GM18526 (cell line): ENCODE data around the gene OSTF1.

Experiments used
- POLR2A ChIP-seq: IDR thresholded peaks from 3 replicates; pipeline ENCODE4 v1.6.1; 2011; ENCODE audit not compliant: insufficient read length; ENCODE audit errors: extremely low read depth

Gene OSTF1

DNA sequence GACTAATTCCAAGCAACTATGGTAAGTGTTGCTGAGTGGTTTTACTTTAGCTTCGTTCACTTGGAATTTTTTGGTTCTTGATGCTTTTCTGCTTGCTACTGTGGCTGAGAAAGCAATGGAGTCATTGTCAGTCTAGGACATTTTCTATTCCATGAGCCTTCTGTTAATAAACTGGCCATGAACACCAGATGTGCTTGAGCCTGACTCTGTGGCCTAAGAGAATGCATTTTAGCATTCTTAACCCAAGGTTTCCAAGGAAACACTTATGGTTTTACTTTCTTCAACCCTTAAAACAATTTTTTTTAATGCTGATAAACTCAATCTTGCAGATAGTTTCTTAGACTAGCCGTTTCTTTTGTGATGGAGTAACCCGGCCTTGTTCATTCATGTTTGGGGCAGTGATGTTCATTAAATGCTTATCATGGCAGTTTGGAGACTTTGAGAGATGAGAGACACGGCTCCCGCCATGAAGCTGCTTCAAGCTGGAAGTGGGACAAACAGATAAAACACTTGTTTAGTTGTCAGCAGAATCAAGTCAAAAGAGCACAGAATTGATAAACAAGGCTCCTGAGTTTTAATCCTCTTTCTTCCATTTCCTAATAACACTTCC is 42.4 kb downstream of the OSTF1 start:
- no peak for TF ChIP-seq POLR2A

DNA sequence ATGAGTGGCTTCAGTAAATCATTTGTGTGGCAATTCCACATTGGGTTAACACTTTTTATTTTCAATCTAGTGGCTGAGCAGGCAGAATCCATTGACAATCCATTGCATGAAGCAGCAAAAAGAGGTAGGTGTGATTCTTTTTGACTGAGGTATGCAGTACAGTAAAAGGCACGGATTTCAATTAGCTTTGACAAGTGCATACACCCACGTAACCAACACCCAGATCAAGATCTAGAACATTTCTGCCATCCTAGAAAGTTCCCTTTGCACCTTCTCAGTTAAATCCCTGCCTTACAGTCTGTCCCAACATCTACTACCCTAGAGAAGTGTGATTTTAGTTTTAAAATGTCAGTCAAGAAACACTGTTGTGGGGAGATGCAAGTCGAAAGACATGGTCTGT is 43.4 kb downstream of the OSTF1 start:
- no peak for TF ChIP-seq POLR2A

DNA sequence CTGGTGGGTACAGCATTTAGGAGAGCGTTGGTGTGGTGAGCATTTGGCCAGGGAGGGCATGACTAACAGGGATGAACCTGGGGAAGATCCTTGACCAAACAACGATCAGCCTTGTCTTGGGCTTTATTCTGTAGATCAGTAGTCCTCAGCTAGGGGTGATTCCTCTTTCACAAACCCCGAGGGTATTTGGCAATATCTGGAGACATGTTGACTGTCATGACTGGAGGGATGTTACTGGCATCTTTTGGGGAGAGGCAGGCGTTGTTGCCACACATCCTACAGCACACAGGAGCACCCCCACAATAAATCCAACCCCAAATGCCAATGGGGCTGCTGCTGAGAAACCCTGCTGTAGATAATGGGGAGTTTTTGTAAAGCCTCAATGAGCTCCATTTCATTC is 43.9 kb downstream of the OSTF1 start:
- no peak for TF ChIP-seq POLR2A

DNA sequence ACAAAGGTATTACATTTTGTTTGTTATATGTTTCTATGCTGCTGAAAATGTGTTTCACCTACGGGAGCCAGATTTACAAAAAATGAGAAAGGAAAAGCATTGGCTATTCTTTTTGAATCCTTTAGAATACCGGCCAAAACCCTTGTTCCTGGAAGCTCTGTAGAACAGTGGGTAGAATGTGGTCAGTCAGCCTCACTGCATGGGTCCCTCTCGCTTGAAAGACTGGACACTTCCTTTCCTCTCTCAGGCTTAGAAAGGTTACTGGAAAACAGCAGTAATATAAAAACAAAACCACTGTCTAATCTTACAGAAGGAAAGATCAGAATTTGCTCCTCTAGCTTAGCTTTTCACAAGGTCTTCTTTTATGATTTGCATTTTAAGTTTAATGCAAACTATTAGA is 45.1 kb downstream of the OSTF1 start:
- no peak for TF ChIP-seq POLR2A

DNA sequence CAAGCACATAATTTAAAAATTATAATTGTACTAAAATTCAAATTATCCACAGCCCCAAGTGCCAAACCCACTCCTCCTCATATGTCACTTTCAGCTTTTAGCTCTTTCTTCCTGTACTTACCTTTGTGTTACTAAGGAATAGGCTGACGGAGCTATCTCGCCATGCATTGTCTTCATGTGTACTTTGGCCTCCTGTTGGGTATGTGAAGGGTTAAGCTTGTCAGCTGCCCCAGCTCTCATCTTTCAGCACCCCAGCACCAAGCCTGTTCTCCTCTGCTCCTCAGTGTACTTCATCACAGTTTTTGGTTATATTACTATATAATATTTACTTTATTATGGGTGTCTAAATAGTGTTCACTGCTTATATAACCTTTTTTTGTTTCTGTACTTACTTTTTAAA is 46.2 kb downstream of the OSTF1 start:
- TF ChIP-seq POLR2A: no peak

DNA sequence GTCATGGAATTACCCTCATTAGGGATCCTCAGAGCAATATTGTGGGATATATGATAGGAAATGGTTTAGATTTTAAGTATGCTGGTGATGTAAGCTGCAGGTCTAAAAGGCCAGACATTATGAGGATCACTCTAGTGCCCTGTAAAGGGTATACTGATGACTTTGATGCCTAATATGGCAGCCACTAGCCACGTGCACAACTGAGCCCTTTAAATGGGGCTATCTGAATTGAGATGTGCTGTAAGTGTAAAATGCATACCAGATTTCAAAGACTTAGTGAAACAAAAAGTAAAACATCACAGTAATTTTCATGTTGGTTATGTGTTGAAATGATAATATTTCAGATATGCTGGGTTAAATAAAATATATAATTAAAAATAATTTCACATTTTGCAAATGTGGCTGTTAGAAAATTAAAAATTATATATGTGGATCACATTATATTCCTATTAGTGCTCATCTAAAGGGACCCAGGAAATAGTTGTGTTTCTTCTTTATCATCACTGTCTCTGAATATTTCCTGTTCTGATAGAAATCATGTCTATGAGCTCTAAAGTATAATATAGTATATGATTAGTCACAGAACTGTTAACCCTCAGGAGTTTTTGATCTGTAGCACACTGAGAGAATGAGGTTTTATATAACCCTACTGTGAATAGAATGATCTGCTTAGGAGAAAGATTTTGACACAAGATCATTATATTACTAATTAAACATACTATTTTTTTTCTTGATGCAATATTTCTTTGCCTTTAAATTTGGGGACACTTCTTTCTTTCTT is 50.1 kb downstream of the OSTF1 start:
- no peak for TF ChIP-seq POLR2A

DNA sequence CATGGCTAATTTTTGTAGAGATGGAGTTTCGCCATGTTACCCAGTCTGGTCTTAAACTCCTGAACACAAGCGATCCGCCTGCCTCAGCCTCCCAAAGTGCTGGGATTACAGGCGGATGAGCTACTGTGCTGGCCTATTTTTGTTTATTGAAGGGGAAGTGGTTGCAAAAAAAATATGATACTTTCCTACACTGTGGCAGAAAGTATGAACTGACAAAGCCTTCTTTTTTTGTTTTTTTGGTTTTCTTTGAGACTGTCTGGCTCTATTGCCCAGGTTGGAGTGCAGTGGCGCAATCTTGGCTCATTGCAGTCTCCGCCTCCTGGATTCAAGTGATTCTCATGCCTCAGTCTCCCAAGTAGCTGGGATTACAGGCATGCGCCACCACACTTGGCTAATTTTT is 50.9 kb downstream of the OSTF1 start:
- TF ChIP-seq POLR2A: no peak

DNA sequence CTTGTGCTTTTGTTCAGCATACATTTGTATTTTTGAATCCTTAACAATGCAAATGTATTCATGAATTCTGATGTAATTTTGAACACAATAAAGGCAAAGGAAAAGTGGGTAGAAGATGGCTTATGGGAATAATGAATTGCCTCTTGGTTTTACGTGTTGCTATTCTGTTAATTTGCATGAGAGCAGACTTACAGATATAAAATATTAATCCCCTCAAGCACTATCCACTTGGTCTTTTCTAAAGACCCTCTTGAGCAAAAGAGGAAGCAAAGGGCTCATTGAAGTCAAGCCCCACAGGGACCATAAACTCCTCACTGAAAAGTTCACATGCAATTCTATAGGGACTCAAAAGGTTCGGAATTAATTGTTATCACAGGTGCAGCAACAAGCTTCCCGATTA is 51.9 kb downstream of the OSTF1 start:
- TF ChIP-seq POLR2A: no peak

DNA sequence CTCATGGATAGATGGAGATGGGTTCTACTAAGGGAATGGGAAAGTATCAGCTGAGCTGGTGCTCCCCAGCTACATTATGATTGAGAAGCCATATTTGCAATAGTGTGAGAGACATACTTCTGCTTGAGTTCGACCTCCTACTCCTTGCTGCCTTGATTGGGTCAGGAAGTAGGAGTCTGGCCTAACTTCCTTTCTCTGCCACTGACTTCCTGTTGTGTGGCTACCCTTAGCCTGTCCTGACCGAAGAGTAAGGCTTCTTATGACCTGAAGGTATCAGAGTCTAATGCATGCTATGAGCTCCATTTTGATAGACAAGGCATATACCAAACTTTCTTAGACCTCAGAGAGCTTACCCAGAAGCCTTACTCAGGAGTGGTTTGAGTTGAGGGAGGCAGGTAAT is 53.9 kb downstream of the OSTF1 start:
- TF ChIP-seq POLR2A: no peak

DNA sequence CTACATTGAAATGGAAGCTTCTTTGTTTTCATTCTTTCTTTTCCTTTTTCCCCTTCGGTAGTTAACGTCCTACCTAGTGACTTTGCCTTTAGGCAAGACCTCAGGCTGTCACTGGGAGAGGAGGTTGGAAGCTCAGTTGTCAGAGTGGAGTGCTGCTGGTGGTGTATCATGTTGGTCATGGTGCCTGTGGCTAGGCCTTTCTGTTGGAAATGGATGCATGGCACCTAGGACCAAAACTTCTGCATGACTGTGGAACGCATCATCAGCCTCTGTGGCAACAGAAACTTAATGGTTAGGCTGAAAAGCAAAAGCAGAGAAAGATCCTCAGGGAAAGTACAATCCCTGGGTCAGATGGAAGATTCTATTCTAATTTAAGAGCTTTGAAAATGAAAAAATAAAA is 57.9 kb downstream of the OSTF1 start:
- TF ChIP-seq POLR2A: no peak

DNA sequence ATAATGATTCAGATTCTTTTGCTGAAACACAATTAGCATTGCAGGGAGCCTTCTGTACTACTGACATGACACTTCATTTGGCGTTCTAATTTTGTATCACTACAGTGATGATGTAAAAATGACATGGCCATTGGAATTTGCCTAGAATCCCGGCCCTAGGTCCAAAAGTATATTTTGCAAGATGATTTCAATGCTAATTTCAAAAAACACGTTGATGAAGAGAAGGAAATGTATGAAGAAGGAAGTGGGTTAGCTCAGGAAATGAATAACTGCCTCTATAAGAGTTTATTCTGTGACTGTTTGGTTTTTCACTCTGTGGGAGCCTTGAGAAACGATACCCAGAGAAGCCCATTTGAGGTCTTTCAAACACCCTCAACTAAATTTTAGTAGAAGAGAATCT is 59.3 kb downstream of the OSTF1 start:
- no peak for TF ChIP-seq POLR2A

DNA sequence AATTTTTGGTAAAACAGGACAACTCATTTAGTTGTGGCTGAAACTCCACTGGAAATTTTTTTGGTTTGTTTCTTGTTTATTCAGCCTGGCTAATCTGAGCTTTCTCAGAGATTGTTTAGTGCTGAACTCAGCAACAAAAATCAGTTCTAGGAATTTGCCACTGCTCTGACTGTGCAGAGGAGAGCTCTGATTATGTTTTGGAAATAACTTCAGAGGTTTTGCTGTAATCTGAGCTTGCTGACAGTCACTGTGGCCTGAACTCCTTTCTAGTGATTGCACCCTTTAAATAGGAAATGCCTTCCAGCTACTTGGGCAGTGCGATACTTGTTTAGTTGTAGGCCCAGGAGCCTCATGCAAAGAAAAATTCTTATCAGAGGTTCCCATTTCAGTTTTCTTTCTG is 60.2 kb downstream of the OSTF1 start:
- no peak for TF ChIP-seq POLR2A

DNA sequence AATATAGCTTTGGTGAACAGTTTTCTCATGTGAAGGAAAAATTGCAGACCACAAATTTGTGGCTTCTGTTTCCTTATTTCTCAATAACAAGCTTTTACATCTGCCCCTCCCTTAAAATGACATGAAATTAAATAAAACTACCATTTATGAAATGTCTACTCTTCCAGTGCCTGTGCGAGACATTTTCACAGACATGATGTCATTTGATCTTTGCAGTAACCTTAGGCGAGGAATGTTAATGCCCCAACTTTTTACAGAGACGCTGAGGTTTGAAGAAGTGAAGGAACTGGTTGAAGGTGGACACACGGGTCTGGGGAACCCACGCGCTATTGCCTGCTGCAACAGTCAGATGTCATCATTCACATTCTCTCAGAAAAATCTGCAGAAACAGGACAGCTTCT is 61.5 kb downstream of the OSTF1 start:
- no peak for TF ChIP-seq POLR2A

DNA sequence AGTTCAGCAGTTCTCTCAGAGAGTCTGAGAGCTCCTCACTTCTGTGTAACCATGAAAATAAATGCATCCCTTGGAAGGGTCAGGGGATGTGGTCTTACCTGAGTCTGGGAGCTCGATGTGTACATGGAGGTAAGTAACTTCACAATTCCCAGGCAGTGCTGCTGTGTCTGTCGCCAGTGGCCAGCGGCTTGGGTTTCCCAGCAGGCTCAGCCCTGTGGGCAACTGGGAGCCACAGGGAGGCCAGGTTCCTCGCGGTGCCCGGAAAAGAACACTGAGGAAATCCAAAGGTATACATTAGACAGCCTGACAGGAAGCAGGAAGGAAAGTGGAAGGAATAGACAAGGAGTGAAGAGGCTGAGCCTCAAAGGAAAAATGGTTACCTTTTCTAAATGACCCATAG is 62.2 kb downstream of the OSTF1 start:
- no peak for TF ChIP-seq POLR2A

DNA sequence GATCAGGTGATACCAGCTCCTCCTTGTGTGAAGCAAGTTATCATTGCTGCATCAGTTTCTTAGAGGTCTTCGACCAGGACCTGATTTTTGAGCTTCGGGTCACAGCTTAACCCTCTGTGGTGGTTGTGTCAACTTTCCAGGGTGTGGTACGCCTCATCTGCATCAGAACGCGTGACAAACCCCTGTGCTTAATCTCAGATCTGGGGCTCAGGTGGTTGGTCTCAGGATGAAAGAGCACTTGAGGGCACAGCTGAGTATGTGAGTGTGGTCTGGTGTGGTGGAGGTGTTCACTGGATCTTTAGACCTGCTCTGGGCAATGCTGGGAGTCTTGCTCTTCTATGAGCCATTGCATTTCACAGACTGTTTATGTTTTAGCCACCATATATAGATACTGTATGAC is 64.1 kb downstream of the OSTF1 start:
- TF ChIP-seq POLR2A: no peak

DNA sequence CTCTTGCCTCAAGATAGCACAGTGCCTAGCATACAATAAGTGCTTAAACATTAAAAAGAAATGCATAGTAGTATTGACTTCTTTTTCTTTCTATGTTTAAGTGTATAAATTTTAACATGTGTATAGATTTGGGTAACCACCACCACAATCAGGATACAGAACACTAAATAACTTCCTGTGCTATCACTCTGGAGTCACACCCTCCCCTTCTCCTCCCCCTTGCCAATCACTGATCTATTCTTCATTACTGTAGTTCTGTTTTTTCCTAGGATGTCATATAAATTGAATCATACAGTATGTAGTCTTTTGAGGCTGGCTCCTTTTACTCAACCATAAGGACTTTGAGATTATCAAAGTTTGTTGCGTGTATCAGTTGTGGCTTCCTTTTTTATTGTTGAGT is 68.5 kb downstream of the OSTF1 start:
- TF ChIP-seq POLR2A: no peak
